Endothelial cell of hepatic sinusoid (primary cell): Measurements from ENCODE around the gene LZTFL1.
"Not testable (repeated sequence)": the region's sequence is repeated elsewhere in the genome, so short reads cannot be mapped to it uniquely, and the experiment has no call there.

Source experiments
- in situ Hi-C: cut with HindIII; loops from 2 replicates; pipeline ENCODE4 v1.10.0; 2017; ENCODE audit warnings: low sequenced_read_pairs

LZTFL1 gene

DNA sequence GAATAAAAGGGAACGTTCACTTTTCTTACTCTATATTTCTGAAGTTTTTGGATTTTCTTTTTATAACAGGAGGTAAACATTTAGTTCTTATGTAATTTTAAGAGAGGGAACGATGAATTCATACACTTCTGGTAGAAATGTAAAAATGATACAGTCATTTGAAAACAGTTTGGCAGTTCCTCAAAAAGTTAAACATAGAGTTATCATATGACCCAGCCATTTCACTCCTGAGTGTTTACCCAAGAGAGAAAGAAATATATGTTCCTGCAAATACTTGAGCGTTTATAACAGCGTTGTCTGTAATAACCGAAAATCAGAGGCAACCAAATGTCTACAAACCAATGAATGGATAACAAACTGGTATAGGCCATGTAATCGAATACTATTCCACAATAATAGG is 23.6 kb upstream of the LZTFL1 start:
- in situ Hi-C loops: loop anchor here (5.0 kb wide), 1 partner anchor 57 kb away; no protein-coding TSS in a partner anchor

DNA sequence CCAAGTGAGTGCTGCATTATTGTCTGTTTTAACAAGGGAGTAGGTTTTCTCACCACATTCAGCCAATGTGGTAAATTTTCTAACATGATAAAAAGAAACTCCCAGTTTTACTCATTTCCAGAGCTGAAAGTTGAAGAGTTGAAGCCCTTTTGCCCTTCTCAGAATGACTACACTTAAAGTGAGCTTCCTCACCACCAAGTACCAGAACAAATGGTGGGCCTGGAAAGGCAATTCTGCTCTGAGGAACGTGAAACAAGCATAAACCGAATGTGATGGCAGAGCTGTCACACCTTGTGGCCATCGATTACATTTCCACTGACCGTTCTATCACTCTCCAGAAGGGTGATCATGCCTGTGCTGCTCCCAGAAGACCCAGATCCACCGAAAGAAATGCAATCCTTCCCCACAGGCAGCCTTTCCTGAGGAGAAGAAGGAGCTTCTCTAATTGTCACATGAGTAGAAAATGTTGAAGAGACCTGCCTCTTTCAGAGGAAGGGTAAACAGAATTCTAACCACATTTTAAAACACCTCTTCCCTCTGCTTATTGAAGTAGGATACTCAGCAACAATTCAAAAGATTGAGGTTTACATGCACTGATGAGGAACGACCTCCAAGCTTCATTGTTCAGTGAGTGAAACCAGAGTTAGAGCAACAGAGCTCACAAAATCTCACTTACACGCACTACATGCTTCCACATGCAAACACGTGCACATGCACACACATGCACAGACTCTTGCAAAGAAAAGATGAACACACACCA is 23.0 kb upstream of the LZTFL1 start:
- in situ Hi-C loops: loop anchor here (5.0 kb wide), 1 partner anchor 57 kb away; no protein-coding TSS in a partner anchor

DNA sequence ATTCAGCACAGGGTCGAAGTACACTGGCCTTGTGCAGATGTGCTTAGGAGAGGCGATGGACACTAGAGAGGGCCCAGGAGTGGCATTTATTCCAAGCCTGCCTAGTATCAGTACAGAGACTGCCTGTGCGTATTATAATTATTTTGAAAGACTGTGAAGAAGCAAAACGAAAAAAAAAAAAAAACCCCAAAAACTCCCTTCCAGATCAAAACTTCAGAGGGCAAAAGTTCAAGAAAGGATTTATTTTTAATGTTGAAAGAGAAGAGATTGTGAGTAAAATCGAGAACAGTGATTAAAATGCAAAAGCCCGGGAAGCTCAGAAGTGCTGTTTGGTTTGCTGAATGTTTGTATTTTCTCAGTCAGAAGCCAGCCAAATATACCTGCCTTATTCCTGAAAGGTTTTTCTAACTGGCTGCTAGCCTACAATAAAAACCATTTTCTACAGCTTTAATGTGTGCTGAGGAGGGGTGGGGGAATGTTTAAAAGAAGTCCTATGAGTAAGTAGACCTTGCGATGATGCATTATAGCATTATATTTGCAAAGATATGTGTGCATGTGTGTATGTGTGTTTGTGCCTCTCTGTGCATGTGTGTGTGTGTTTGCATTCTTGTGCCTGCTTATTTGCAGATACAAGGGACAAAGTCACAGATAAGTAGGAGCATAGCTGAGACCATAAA is 19.3 kb upstream of the LZTFL1 start:
- in situ Hi-C loops: no loop called here

GRCh38 chr3:45860481-45860880 is 18.6 kb upstream of the LZTFL1 start:
- in situ Hi-C loops: no loop called here

- in situ Hi-C loops: no loop called here
Measured at GRCh38 chr3:45858809-45859543, 17.1 kb upstream of the LZTFL1 start.

DNA sequence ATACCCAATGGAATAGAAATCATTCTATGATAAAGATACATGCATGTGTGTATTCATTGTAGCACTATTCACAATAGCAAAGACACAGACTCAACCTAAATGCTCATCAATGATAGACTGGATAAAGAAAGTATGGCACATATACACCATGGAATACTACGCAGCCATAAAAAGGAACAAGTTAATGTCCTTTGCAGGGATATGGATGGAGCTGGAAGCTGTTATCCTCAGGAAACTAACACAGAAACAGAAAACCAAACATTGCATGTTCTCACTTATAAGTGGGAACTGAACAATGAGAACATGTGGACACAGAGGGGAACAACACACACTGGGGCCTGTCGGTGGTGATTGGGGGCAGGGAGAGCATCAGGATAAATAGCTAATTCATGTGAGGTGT is 15.1 kb upstream of the LZTFL1 start:
- in situ Hi-C loops: not testable (repeated sequence)

DNA sequence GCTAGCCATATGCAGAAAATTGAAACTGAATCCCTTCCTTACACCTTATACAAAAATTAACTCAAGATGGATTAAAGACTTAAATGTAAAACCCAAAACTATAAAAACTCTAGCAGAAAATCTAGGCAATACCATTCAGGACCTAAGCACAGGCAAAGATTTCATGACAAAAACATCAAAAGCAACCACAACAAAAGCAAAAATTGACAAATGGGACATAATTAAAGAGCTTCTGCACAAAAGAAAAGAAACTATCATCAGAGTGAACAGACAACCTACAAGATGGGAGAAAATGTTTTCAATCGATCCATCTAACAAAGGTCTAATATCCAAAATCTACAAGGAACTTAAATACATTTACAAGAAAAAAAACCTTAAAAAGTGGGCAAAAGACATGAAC is 14.4 kb upstream of the LZTFL1 start:
- in situ Hi-C loops: not testable (repeated sequence)

- in situ Hi-C loops: no loop called here
Measured at GRCh38 chr3:45852828-45853227, 10.9 kb upstream of the LZTFL1 start.

GRCh38 chr3:45848392-45848791 is 6.5 kb upstream of the LZTFL1 start:
- in situ Hi-C loops: no loop called here

DNA sequence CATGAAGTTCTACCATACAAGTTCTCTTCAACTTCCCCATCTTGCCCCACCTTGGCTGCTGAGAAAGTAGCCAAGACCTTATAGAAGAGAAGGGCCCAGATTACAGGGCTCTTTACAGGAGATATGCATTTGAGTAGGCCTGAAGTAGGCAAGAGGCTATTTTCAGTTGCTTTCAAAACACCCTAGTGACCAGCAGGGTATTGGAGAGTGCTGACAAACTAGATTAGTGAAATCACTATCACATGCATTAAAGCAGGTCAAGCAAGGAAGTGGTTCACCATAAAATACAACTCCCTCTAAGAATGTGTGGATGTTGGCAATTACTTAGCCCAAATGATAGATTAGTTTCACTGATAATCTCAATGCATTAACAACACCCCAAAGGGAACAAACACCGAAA is 2.7 kb upstream of the LZTFL1 start:
- in situ Hi-C loops: no loop called here

GRCh38 chr3:45842851-45843625 is 1.1 kb upstream of the LZTFL1 start:
- in situ Hi-C loops: no loop called here

DNA sequence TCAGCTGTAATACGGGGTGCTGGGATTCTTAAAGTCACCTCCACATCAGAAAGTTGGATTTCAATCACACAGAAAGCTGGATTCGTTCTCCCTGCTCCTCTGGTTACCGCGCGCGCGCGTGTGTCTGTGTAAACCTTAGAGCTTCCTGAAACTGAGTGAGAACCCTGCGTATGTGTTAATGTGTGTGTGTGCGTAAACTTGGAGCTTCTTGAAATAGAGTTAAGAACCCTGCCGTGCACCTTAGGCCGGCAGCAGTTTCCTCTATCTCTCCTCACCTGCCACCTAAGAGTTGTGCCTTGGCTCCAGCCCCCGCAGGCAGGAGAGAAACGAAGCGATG is 531 bp downstream of the LZTFL1 start:
- in situ Hi-C loops: no loop called here

- in situ Hi-C loops: no loop called here
Measured at GRCh38 chr3:45838466-45838865, 3.5 kb downstream of the LZTFL1 start.

DNA sequence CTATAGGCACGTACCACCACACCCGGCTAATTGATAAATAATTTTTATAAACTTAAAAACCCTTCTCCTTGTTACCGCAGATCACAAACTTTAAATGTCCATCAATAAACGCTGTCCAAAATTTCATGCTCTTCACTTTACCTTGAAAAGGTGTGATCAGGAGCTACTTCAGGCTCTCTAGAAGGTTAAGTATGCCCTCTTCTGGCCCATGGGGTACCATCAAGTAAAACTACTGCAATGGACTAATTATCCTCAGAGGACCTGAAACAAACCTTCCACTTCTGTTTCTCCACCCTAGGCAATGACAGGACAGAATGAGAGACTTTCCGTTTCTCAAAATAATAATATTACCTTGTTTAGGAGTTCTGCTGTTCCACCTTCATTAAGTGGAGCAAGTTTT is 9.2 kb downstream of the LZTFL1 start:
- in situ Hi-C loops: no loop called here

DNA sequence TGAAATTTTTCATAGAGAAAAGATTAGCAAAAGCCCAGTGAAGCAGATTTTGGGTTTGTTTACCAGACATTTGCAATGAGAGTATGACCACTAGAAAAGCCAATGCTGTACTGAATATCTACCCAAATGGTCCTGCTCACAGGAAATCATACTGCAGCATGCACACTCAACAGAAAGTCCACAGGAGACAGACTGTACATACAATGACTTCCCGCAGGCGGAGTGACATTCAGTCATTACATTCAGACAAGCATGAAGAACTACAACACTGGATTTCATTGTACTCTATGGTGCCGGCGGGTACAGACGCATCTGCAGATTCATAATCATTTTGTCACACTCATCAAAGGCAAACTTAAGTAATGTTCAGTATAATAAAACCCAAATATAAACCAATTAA is 11.8 kb downstream of the LZTFL1 start:
- in situ Hi-C loops: no loop called here

DNA sequence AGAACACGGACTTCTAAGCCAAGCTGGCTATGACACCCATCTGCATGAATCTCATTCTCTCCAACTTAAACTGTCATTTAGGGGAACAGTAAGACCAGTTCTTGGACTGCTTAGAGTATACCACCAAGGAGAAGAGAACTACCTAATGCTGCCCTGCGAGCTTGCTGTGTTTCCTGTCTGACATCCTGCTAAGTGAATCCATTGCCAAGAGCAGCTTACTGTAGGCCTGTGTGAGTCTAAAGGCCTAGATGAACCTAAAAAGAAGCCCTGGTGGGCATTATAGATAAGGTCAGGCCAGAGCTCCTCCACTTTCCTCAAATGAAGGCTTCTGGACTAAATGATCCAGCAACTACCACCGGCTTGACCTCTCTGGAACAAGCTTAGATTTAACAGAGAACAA is 15.0 kb downstream of the LZTFL1 start:
- in situ Hi-C loops: no loop called here

GRCh38 chr3:45826321-45826720 is 15.6 kb downstream of the LZTFL1 start:
- in situ Hi-C loops: no loop called here

- in situ Hi-C loops: no loop called here
Measured at GRCh38 chr3:45821127-45821526, 20.8 kb downstream of the LZTFL1 start.

DNA sequence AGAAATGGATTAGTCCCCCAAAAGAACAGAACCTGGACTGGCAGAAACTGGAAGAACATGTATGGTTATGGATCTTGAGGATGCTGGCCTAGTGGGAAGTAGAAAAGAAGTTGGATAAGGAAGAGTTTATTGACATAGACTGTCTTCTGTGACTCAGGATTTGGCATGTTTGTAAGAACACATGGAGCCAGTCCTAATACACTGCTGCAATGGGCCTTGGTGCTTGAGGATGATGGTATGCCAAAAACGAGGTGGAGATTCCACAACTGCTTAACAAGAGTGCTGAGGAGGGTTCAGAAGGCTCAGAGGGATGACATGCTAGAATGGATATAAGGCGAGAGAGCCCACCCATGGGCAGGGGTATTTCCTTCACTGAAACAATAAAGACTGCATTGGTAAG is 22.4 kb downstream of the LZTFL1 start:
- in situ Hi-C loops: no loop called here

GRCh38 chr3:45817831-45818522 is 23.9 kb downstream of the LZTFL1 start:
- in situ Hi-C loops: no loop called here

DNA sequence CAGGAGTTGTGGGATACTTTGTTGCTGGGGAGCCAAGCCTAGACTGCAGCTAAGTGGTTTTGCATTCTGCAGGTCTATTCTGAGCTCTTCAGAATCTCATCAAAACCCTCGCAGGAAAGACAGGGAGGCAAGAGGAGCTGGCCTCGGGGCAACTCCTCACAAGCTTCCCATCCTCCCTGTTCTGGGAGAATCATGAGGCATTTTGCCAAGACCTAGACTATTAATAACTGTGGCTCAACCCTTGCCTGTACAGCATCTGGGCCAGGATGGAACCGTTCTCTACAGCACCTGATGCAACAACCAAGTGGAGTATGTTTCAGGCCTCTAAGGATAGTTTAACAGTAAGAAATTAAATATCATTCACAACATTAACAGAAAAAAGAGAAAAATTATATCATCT is 25.4 kb downstream of the LZTFL1 start:
- in situ Hi-C loops: no loop called here
